Cardiac fibroblast (primary cell): ENCODE measurements around the gene SNF8.

Source experiments
- DNase-seq, 2 donors: peaks; one replicate each; pipeline versions ENCODE4 v3.0.0 to v3.0.0-alpha.2; 2010; ENCODE audit warnings: low read depth in 2 of 2
- H3K4me3 ChIP-seq, 2 donors: replicated peaks in 1 of 2; 1 replicate in 1 of 2; 2 replicates in 1 of 2; pipeline ENCODE4 v1.5.1; 2011; ENCODE audit warnings: low read depth in 2 of 2, low read length in 2 of 2, mild to moderate bottlenecking in 2 of 2, moderate library complexity in 1 of 2
- CTCF ChIP-seq: IDR thresholded peaks from one replicate; pipeline ENCODE4 v1.5.1; 2011; ENCODE audit warnings: low read depth, mild to moderate bottlenecking, low read length, inconsistent platforms

The SNF8 gene

DNA sequence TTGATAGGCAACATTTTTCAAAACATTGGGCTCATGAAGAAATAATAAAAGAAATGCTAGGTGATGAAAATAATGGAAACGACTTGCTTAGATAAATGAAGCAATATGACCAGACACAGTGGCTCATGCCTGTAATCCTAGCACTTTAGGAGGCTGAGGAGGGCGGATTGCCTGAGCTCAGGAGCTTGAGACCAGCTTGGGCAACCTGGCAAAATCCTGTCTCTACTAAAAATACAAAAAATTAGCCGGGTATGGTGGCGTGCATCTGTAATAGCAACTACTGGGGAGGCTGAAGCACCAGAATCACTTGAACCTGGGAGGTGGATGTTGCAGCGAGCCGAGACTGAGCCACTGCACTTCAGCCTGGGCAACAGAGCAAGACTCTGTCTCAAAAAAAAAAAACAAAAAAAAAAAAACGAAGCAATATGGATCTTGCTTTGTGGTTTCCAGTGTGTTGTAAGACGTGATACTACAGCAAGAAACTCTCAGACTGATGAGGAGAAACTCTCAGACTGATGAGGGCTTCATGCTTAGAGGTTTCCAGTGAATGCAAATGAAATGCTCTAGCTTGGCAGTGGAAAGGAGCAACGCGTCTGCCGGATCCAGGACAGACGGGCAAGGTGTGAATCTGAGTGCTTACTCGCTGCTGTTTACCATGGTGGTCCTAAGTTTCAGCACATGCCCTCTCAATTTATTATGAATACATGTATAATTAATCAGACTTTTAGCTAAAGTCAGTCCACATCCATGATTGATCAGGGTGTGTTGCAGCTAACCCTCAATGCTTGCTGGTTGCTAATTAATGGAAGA lies 41.0 kb upstream of the SNF8 start:
- no peak for TF ChIP-seq CTCF
- no peak overlapping the region for H3K4me3 ChIP-seq
- DNase-seq, result no peak

- no peak for TF ChIP-seq CTCF
- no peak overlapping the region for H3K4me3 ChIP-seq
- no peak for DNase-seq
Observed at GRCh38 chr17:48981927-48982539, 37.4 kb upstream of the SNF8 start.

DNA sequence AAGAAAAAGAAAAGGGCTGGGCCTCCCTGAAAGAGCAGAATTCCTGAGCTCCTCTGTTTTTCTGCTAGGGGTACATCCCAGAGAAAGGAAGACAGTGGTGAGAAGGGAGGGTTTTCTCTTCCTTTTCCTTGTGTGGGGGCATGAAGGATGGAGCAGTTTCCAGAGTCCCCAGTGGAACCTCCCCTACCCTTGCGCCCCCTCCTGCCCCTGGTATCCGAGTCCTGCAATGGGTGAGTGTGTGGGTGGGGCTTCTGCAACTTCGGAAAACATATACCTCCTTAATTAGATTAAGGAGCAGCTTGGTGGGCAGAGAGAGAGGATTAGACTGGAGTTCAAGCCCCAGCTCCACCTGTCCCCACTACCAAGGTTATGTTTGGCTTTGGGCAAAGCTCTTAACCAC lies 29.2 kb upstream of the SNF8 start:
- no peak overlapping the region for H3K4me3 ChIP-seq
- no peak for DNase-seq
- no peak for TF ChIP-seq CTCF

- TF ChIP-seq CTCF, result no peak
- no peak for DNase-seq
- no peak overlapping the region for H3K4me3 ChIP-seq
Observed at GRCh38 chr17:48972749-48973097, 28.1 kb upstream of the SNF8 start.

GRCh38 chr17:48970865-48971687 lies 26.4 kb upstream of the SNF8 start:
- H3K4me3 ChIP-seq, result no peak overlapping the region
- no peak for DNase-seq
- no peak for TF ChIP-seq CTCF

- peak; percentile 21 to 69 for DNase-seq
- no peak overlapping the region for H3K4me3 ChIP-seq
- TF ChIP-seq CTCF, result no peak
Observed at GRCh38 chr17:48970224-48970623, 25.6 kb upstream of the SNF8 start.
